ENCODE measurements around the gene IKZF5.

IKZF5 gene

DNA sequence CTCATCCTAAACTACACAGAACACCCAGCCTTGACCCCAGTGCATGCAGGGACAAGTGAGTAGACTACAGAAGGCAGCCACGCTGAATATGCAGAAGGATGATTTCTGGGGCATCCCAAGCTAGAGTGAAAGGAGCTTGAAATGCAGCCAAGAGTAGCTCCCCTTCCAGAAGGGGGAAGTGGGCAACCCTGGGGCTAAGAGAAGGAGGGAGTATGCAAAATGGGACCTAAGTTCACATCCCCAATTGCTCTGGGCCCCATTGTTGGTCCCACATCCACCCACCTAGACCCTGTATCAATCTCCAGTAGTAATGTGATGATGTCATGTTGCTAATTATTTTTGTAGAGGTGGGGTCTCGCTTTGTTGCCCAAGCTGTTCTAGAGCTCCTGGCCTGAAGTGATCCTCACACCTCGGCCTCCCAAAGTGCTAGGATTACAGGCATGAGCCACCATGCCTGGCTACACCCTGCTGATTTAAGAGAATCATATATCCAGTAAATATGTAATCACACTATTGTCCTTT is 34.0 kb downstream of the IKZF5 start:
- no peak for DNase-seq

DNA sequence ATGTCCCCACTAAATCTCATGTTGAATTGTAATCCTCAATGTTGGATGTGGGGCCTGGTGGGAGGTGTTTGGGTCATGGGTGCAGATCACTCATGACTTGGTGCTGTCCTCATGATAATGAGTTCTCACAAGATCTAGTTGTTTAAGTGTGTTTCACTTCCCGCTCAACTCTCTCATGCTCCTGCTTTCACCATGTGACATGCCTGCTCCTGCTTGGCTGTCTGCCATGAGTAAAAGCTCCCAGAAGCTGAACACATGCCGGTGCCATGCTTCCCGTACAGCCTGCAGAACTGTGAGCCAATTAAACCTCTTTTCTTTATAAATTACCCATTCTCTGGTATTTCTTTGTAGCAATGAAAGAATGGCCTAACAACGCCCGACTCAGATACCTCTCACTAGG is 34.6 kb downstream of the IKZF5 start:
- no peak for DNase-seq

GRCh38 chr10:122968698-122969097 is 39.9 kb downstream of the IKZF5 start:
- no peak for DNase-seq

DNA sequence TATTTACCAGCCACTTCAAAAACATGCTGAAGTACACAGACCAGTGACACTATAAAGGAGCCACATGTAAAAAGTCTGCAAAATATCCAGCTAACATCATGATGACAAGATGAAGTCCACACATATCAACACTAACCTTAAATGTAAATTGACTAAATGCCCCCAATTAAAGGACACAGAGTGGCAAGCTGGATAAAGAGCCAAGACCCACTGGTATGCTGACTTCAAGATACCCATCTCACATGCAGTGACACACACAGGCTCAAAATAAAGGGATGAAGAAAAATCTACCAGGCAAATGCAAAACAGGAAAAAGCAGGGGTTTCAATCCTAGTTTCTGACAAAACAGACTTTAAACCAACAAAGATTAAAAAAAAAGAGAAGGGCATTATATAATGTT is 41.7 kb downstream of the IKZF5 start:
- DNase-seq = no peak

- DNase-seq = no peak
Observed at GRCh38 chr10:122962405-122962804, 46.2 kb downstream of the IKZF5 start.

- DNase-seq = no peak
Observed at GRCh38 chr10:122957474-122957873, 51.1 kb downstream of the IKZF5 start.

DNA sequence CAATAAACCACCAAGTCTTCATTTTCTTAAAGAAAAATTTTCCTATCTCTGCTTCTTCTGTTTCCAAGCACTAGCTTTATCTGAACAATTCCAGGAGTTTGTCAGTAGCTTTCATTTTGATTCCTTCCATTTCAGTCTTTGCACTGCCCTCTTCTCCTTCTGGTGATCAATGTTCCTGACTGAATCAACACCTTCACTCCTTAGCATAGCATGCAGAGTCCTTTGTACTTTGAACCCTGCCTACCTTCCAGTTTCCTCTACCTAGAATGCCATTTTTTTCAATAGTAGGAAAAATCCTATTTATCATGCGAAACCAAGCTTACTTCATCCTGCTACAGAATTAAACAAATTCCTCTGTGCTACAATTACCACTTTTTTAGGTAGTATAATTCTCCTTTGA is 52.7 kb downstream of the IKZF5 start:
- DNase-seq = no peak

GRCh38 chr10:122954731-122955050 is 53.9 kb downstream of the IKZF5 start:
- DNase-seq = no peak

GRCh38 chr10:122953902-122954730 is 54.5 kb downstream of the IKZF5 start, which contains the start of gene C10orf88:
Gene C10orf88 (minus strand): TSS chr10:122954227. CDS start chr10:122954178, 49 bp downstream.
- peak; percentile 83 for DNase-seq

- DNase-seq = no peak
Observed at GRCh38 chr10:122949296-122949695, 59.3 kb downstream of the IKZF5 start.

Data from NCI-H1694 treated with DMSO at 0.1 percent for 48 hours (cell line).